Neural progenitor cell (in vitro differentiated cells): ENCODE measurements around the gene OPN3. TPM values are rescaled to one million over a fixed set of nuclear protein-coding genes. Genes with fewer than 3 reads are reported as not detected.

ENCODE experiments used
- DNase-seq: peaks from one replicate; pipeline ENCODE4 v3.0.0-alpha.2; 2016; ENCODE audit warnings: low spot score
- H2AFZ ChIP-seq: fragments of 200-600 bp; sonication (generic); replicated peaks from 2 replicates; pipeline ENCODE4 v1.6.1; 2016; ENCODE audit warnings: antibody characterized with exemption
- H3F3A ChIP-seq: fragments of 200-600 bp; sonication (generic); 2 replicates; pipeline ENCODE4 v1.6.1; 2016; ENCODE audit warnings: antibody characterized with exemption, low read depth
- H3K27ac ChIP-seq: fragments of 200-600 bp; sonication (generic); 2 replicates; pipeline ENCODE4 v1.5.1; 2016; ENCODE audit warnings: mild to moderate bottlenecking
- H3K27me3 ChIP-seq: fragments of 200-600 bp; sonication (generic); 2 replicates; pipeline ENCODE4 v1.6.1; 2016; ENCODE audit warnings: mild to moderate bottlenecking, moderate library complexity
- H3K36me3 ChIP-seq: fragments of 200-600 bp; sonication (generic); 2 replicates; pipeline ENCODE4 v1.5.1; 2016
- H3K4me1 ChIP-seq: fragments of 200-600 bp; sonication (generic); 2 replicates; pipeline ENCODE4 v1.6.1; 2016; ENCODE audit warnings: mixed run types
- H3K4me2 ChIP-seq: fragments of 200-600 bp; sonication (generic); 2 replicates; pipeline ENCODE4 v1.6.1; 2016
- H3K4me3 ChIP-seq: fragments of 200-600 bp; sonication (generic); 2 replicates; pipeline ENCODE4 v1.5.1; 2016
- H3K79me2 ChIP-seq: fragments of 200-600 bp; sonication (generic); 2 replicates; pipeline ENCODE4 v1.6.1; 2016; ENCODE audit warnings: low read depth
- H3K9ac ChIP-seq: fragments of 200-600 bp; sonication (generic); 2 replicates; pipeline ENCODE4 v1.6.1; 2016
- H3K9me3 ChIP-seq: fragments of 200-600 bp; sonication (generic); 2 replicates; pipeline ENCODE4 v1.5.1; 2016; ENCODE audit warnings: low read depth
- H4K20me1 ChIP-seq: fragments of 200-600 bp; sonication (generic); 2 replicates; pipeline ENCODE4 v1.6.1; 2016; ENCODE audit warnings: low read depth
- H3K27ac Mint-ChIP-seq: 3 replicates; pipeline ENCODE4 v1.8.0; 2021; ENCODE audit warnings: mixed read lengths
- H3K27me3 Mint-ChIP-seq: 2 replicates; pipeline ENCODE4 v1.8.0; 2022; ENCODE audit warnings: low read depth, mild to moderate bottlenecking, inconsistent platforms, moderate library complexity, mixed read lengths; ENCODE audit not compliant: insufficient read depth
- H3K36me3 Mint-ChIP-seq: 3 replicates; pipeline ENCODE4 v1.8.0; 2021; ENCODE audit warnings: mixed read lengths
- H3K4me1 Mint-ChIP-seq: 3 replicates; pipeline ENCODE4 v1.8.0; 2021; ENCODE audit warnings: mixed read lengths
- H3K4me3 Mint-ChIP-seq: 3 replicates; pipeline ENCODE4 v1.8.0; 2021; ENCODE audit warnings: mild to moderate bottlenecking, moderate library complexity, mixed read lengths
- H3K9me3 Mint-ChIP-seq: 3 replicates; pipeline ENCODE4 v1.8.0; 2020; ENCODE audit warnings: mixed read lengths
- CTCF ChIP-seq: fragments of 200-600 bp; sonication (generic); IDR thresholded peaks from 2 replicates; pipeline ENCODE4 v1.5.1; 2017; ENCODE audit warnings: antibody characterized with exemption, mild to moderate bottlenecking
- EZH2 ChIP-seq: fragments of 200-600 bp; sonication (generic); IDR thresholded peaks from 2 replicates; pipeline ENCODE4 v1.6.1; 2017; ENCODE audit warnings: antibody characterized with exemption, mild to moderate bottlenecking, moderate library complexity
- EZH2phosphoT487 ChIP-seq: fragments of 200-600 bp; sonication (generic); IDR thresholded peaks from 2 replicates; pipeline ENCODE4 v1.6.1; 2017; ENCODE audit warnings: antibody characterized with exemption
- total RNA-seq: library from RNA; depleted of rRNA; stranded (reverse); fragments of >200 nt; gene quantifications from 2 replicates; pipeline ENCODE4 v1.2.3, GENCODE V29; 2015; ENCODE audit warnings: low replicate concordance

OPN3 gene
- total RNA-seq, 1 donor from 2014 or later, result 53.5 TPM

GRCh38 chr1:241550318-241550717 lies 89.9 kb downstream of the OPN3 start:
- no peaks in the 10 kb centered on the region for H3K9me3 ChIP-seq
- no peak overlapping the region for H3K27ac Mint-ChIP-seq
- TF ChIP-seq EZH2phosphoT487, result no peak
- no peak for TF ChIP-seq EZH2
- no peak for TF ChIP-seq CTCF
- no peak overlapping the region for H2AFZ ChIP-seq
- no peak overlapping the region for H3K9ac ChIP-seq
- no peaks in the 10 kb centered on the region for H3K36me3 ChIP-seq
- no peaks in the 10 kb centered on the region for H3K79me2 ChIP-seq
- DNase-seq, result no peak
- H3K27me3 Mint-ChIP-seq, result peaks cover 2% of the 10 kb centered on the region
- no peaks in the 10 kb centered on the region for H4K20me1 ChIP-seq
- H3K4me3 Mint-ChIP-seq, result no peak overlapping the region
- no peak overlapping the region for H3K4me3 ChIP-seq
- no peaks in the 10 kb centered on the region for H3K27me3 ChIP-seq
- no peak overlapping the region for H3K4me2 ChIP-seq
- no peaks in the 10 kb centered on the region for H3K9me3 Mint-ChIP-seq
- no peaks in the 10 kb centered on the region for H3K4me1 Mint-ChIP-seq
- no peak overlapping the region for H3K27ac ChIP-seq
- H3K4me1 ChIP-seq, result no peaks in the 10 kb centered on the region
- no peaks in the 10 kb centered on the region for H3K36me3 Mint-ChIP-seq
- no peaks in the 10 kb centered on the region for H3F3A ChIP-seq

GRCh38 chr1:241548008-241548407 lies 92.2 kb downstream of the OPN3 start:
- Mint-ChIP-seq H3K4me1 (no peaks in the 10 kb centered on the region), H3K36me3 (no peaks in the 10 kb centered on the region), H3K27ac (no peak overlapping the region), H3K27me3 (peaks cover 2% of the 10 kb centered on the region), H3K4me3 (no peak overlapping the region), H3K9me3 (no peaks in the 10 kb centered on the region)
- H3K9ac ChIP-seq, result no peak overlapping the region
- no peak for DNase-seq
- H3K9me3 ChIP-seq, result no peaks in the 10 kb centered on the region
- H3K4me1 ChIP-seq, result no peaks in the 10 kb centered on the region
- no peaks in the 10 kb centered on the region for H4K20me1 ChIP-seq
- no peak for TF ChIP-seq EZH2phosphoT487
- no peak for TF ChIP-seq CTCF
- no peak for TF ChIP-seq EZH2
- H3K4me3 ChIP-seq, result no peak overlapping the region
- H3K27ac ChIP-seq, result no peak overlapping the region
- H3K4me2 ChIP-seq, result no peak overlapping the region
- no peaks in the 10 kb centered on the region for H3F3A ChIP-seq
- no peaks in the 10 kb centered on the region for H3K36me3 ChIP-seq
- H3K79me2 ChIP-seq, result no peaks in the 10 kb centered on the region
- no peak overlapping the region for H2AFZ ChIP-seq
- H3K27me3 ChIP-seq, result no peaks in the 10 kb centered on the region

Other genes with a start within 250 kb of the OPN3 start
- gene FH, start 120.6 kb downstream of the OPN3 start, total RNA-seq, result 83.8 and 109 TPM in 2 replicates
- gene KMO, start 108.0 kb downstream of the OPN3 start, total RNA-seq, result not detected in 2 replicates
- 31.4 and 43.6 TPM in 2 replicates for gene CHML, start within 50 bp of the OPN3 start, total RNA-seq
- gene WDR64, start 11.9 kb upstream of the OPN3 start, total RNA-seq, result not detected in 2 replicates
- 32.2 and 54.8 TPM in 2 replicates for gene EXO1, start 207.8 kb upstream of the OPN3 start, total RNA-seq